Measurements from ENCODE around the gene APOM.

DNA sequence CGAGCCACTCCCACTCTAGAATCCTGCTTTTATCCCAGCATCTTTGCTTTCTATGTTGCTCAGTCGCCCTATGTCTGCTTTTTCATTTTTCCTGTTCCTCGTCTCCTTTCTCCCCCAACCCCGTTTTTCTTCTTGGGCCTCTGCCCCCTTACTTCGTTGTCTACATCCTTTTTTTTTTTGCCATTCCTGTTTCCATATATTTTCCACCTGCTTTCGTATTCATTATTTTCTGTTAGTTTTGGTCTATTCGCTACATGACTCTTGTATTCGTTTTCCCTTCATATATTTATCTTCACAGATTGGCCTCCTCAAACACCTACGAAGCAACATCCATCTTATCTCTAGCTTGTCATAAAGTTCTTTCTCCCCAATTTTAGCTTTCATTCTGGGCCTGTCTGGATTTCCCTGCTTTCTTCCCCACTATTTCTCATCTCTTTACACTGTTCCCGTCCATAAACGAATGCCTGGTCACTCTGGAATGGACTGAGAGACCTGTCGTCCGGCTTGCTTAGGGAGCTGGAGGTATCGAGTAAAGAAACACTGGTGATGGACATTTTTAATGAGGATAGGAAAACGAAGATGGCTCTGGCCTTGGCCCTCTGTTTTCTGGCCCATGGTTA, 34.3 kb upstream of the APOM start:
- TF ChIP-seq, protein P1, sequence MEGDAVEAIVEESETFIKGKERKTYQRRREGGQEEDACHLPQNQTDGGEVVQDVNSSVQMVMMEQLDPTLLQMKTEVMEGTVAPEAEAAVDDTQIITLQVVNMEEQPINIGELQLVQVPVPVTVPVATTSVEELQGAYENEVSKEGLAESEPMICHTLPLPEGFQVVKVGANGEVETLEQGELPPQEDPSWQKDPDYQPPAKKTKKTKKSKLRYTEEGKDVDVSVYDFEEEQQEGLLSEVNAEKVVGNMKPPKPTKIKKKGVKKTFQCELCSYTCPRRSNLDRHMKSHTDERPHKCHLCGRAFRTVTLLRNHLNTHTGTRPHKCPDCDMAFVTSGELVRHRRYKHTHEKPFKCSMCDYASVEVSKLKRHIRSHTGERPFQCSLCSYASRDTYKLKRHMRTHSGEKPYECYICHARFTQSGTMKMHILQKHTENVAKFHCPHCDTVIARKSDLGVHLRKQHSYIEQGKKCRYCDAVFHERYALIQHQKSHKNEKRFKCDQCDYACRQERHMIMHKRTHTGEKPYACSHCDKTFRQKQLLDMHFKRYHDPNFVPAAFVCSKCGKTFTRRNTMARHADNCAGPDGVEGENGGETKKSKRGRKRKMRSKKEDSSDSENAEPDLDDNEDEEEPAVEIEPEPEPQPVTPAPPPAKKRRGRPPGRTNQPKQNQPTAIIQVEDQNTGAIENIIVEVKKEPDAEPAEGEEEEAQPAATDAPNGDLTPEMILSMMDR (IDR thresholded peaks at IDR 0.05; ENCODE audit: low read depth, low read length, poor library complexity, severe bottlenecking): no peak
- no peak for TF ChIP-seq EZH2phosphoT487 (IDR thresholded peaks at IDR 0.05; ENCODE audit: borderline replicate concordance, low read length)

All from DOHH2 (cell line).